ENCODE data around the gene ZNF688. TPM values are rescaled to one million over a fixed set of nuclear protein-coding genes. Genes with fewer than 3 reads are reported as not detected.

ZNF688 gene
- total and polyA plus RNA-seq, 2 of the 13 experiments (the other 11 are each of a cell fraction or from before 2014, with no cell fraction given): 2.4 to 5.4 TPM

DNA sequence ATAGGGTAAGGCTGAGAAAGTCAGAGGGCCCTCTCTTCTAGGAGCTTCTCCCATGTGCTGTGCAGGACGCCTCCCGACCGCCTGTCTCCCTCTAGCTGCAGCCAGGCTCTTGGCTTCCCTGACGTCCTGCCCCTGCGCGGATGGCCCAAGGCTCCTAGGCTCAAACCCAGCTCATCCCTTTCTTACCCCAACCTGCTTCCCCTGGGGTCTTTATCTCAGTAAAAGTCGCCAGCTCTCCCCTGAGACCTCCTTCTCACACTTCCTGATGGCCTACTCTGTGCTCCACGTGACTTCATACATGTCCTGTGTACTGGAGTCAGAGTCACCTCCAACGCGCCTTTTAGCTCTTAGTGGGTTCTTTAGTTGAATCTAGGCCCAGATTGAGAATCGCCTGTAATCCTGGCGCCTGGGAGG, 35.7 kb downstream of the ZNF688 start (continued):
- TF ChIP-seq POLR2A (IDR thresholded peaks at IDR 0.05; ENCODE audit: insufficient read depth in 1 of 2, low read depth in 2 of 2, low read length in 2 of 2): peak in 1 of 2 experiments; percentile 50; a peak in 1 of 4 replicates
- TF ChIP-seq CHD2 (IDR thresholded peaks at IDR 0.05; ENCODE audit: low read depth, low read length): 0 out of 2 replicates have a peak, but pooled peaks have one; percentile 26
- TF ChIP-seq YY1 (IDR thresholded peaks at IDR 0.05; ENCODE audit: insufficient read depth, insufficient replicate concordance, low read depth, low read length): peak; percentile 62
- TF ChIP-seq, protein P1, sequence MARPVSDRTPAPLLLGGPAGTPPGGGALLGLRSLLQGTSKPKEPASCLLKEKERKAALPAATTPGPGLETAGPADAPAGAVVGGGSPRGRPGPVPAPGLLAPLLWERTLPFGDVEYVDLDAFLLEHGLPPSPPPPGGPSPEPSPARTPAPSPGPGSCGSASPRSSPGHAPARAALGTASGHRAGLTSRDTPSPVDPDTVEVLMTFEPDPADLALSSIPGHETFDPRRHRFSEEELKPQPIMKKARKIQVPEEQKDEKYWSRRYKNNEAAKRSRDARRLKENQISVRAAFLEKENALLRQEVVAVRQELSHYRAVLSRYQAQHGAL (CRISPR knock-in tag; IDR thresholded peaks at IDR 0.05; ENCODE audit: not compliant biosample characterization): no peak
- no peak for TF ChIP-seq CERS6 (CRISPR knock-in tag; IDR thresholded peaks at IDR 0.05)
- TF ChIP-seq POLR2G (IDR thresholded peaks at IDR 0.05; ENCODE audit: low read depth, low read length): peak; percentile 39
- no peak for TF ChIP-seq DDIT3 (CRISPR knock-in tag; IDR thresholded peaks at IDR 0.05)
- no peak for TF ChIP-seq SYNCRIP (IDR thresholded peaks at IDR 0.05; ENCODE audit: insufficient read depth, low read depth, low read length)
- no peak; the same call in 1 of the 2 replicates for TF ChIP-seq ZNF281 (CRISPR knock-in tag; IDR thresholded peaks at IDR 0.05; ENCODE audit: borderline replicate concordance)
- TF ChIP-seq AGO1 (IDR thresholded peaks at IDR 0.05; ENCODE audit: low read depth, low read length, poor library complexity, severe bottlenecking): no peak
- TF ChIP-seq ZFAT (CRISPR knock-in tag; conservative IDR thresholded peaks at IDR 0.05): no peak
- TF ChIP-seq, protein P2, sequence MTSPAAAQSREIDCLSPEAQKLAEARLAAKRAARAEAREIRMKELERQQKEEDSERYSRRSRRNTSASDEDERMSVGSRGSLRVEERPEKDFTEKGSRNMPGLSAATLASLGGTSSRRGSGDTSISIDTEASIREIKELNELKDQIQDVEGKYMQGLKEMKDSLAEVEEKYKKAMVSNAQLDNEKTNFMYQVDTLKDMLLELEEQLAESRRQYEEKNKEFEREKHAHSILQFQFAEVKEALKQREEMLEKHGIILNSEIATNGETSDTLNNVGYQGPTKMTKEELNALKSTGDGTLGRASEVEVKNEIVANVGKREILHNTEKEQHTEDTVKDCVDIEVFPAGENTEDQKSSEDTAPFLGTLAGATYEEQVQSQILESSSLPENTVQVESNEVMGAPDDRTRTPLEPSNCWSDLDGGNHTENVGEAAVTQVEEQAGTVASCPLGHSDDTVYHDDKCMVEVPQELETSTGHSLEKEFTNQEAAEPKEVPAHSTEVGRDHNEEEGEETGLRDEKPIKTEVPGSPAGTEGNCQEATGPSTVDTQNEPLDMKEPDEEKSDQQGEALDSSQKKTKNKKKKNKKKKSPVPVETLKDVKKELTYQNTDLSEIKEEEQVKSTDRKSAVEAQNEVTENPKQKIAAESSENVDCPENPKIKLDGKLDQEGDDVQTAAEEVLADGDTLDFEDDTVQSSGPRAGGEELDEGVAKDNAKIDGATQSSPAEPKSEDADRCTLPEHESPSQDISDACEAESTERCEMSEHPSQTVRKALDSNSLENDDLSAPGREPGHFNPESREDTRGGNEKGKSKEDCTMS (CRISPR knock-in tag; conservative IDR thresholded peaks at IDR 0.05): no peak
- TF ChIP-seq ELF4 (CRISPR knock-in tag; IDR thresholded peaks at IDR 0.05; ENCODE audit: borderline replicate concordance): no peak
- TF ChIP-seq ZNF317 (CRISPR knock-in tag; IDR thresholded peaks at IDR 0.05): peak; percentile 66; the same call in 1 of the 2 replicates
- no peak for TF ChIP-seq GATA4 (IDR thresholded peaks at IDR 0.05; ENCODE audit: borderline replicate concordance, low read depth)
- TF ChIP-seq, protein P3, sequence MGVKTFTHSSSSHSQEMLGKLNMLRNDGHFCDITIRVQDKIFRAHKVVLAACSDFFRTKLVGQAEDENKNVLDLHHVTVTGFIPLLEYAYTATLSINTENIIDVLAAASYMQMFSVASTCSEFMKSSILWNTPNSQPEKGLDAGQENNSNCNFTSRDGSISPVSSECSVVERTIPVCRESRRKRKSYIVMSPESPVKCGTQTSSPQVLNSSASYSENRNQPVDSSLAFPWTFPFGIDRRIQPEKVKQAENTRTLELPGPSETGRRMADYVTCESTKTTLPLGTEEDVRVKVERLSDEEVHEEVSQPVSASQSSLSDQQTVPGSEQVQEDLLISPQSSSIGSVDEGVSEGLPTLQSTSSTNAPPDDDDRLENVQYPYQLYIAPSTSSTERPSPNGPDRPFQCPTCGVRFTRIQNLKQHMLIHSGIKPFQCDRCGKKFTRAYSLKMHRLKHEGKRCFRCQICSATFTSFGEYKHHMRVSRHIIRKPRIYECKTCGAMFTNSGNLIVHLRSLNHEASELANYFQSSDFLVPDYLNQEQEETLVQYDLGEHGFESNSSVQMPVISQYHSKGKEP (CRISPR knock-in tag; IDR thresholded peaks at IDR 0.05): no peak
- TF ChIP-seq PHB2 (IDR thresholded peaks at IDR 0.05; ENCODE audit: partially characterized antibody): no peak
- no peak for TF ChIP-seq ZSCAN20 (CRISPR knock-in tag; IDR thresholded peaks at IDR 0.05; ENCODE audit: borderline replicate concordance)
- no peak for TF ChIP-seq ZNF143 (CRISPR knock-in tag; IDR thresholded peaks at IDR 0.05)
- no peak for TF ChIP-seq ZNF354B (CRISPR knock-in tag; IDR thresholded peaks at IDR 0.05)
- TF ChIP-seq KAT8 (CRISPR knock-in tag; IDR thresholded peaks at IDR 0.05): peak; percentile 44; the same call in 1 of the 2 replicates
- no peak for TF ChIP-seq CC2D1A (CRISPR knock-in tag; IDR thresholded peaks at IDR 0.05)

All from HepG2 (cell line).